HCT116 (cell line): ENCODE measurements around the gene KIAA2012. TPM values are rescaled to one million over a fixed set of nuclear protein-coding genes. Genes with fewer than 3 reads are reported as not detected.
"Not testable (repeated sequence)": the region's sequence is repeated elsewhere in the genome, so short reads cannot be mapped to it uniquely, and the experiment has no call there.

Experiments
- ATAC-seq: fragments of 200-7000 bp; cut with Tn5 transposase; 2 replicates; pipeline ENCODE4 v1.9.1; 2020; ENCODE audit warnings: mild to moderate bottlenecking, moderate library complexity
- BruUV-seq: library from RNA; stranded (reverse); fragments of 400-500 nt; replicated peaks from 2 replicates; lab custom pipeline; 2021; lab: Mats Ljungman, UMichigan
- CTCF ChIA-PET: fragments of 300-600 bp; sonication (Branson Sonifier 250); formaldehyde crosslinking; loops from one replicate; lab custom pipeline; 2021; ENCODE audit warnings: antibody characterized with exemption; lab: Charles Lee
- POLR2A ChIA-PET: fragments of 300-600, 350-600 bp; sonication (Branson Sonifier 250); formaldehyde crosslinking; loops from one replicate; lab custom pipeline; 2021; ENCODE audit warnings: antibody characterized with exemption; lab: Charles Lee
- RAD21 ChIA-PET, 2 experiments: fragments of 300-600 bp; sonication (Branson Sonifier 250); formaldehyde crosslinking; loops; one replicate each; lab custom pipeline; 2023; ENCODE audit warnings: low total read pairs in 2 of 2; ENCODE audit not compliant: uncharacterized antibody in 2 of 2, unreplicated experiment in 2 of 2, low non-redundant PET in 1 of 2; lab: Charles Lee
- DNase-seq: peaks from one replicate; pipeline ENCODE4 v3.0.0-alpha.2; 2010; ENCODE audit warnings: low read depth, low spot score
- H2AFZ ChIP-seq: fragments of 200-600 bp; shearing (Covaris generic), sonication (generic); 2 replicates; pipeline ENCODE4 v1.6.1; 2017; ENCODE audit warnings: low read depth, mixed run types, mixed read lengths, antibody characterized with exemption, low read length; ENCODE audit not compliant: poor library complexity, severe bottlenecking
- H3K27ac ChIP-seq: 2 replicates; pipeline ENCODE4 v1.5.1; 2012; ENCODE audit warnings: low read depth, low read length
- H3K27me3 ChIP-seq: fragments of 200-600 bp; sonication (generic); 2 replicates; pipeline ENCODE4 v1.6.1; 2016; ENCODE audit warnings: mixed run types, low read length, mixed read lengths; ENCODE audit not compliant: insufficient read depth
- H3K36me3 ChIP-seq, 2 experiments: fragments of 200-500 bp in 1 of 2; fragments of 200-600 bp in 1 of 2; sonication (Bioruptor generic) in 1 of 2; sonication (generic) in 1 of 2; 2 replicates each; pipeline versions ENCODE4 v1.5.1 to v1.6.1; 2014 to 2016; ENCODE audit warnings: low read length in 2 of 2, inconsistent platforms in 1 of 2, mixed read lengths in 1 of 2, mixed run types in 1 of 2; ENCODE audit not compliant: insufficient read depth in 2 of 2, control insufficient read depth in 1 of 2
- H3K4me1 ChIP-seq, 2 experiments: fragments of 200-600 bp in 1 of 2; sonication (generic) in 1 of 2; 2 replicates each; pipeline versions ENCODE4 v1.5.1 to v1.6.1; 2012 to 2017; ENCODE audit warnings: low read length in 2 of 2, inconsistent platforms in 1 of 2, mild to moderate bottlenecking in 1 of 2, mixed read lengths in 1 of 2, mixed run types in 1 of 2, moderate library complexity in 1 of 2; ENCODE audit not compliant: insufficient read depth in 2 of 2, control insufficient read depth in 1 of 2
- H3K4me2 ChIP-seq: fragments of 200-600 bp; sonication (generic); 2 replicates; pipeline ENCODE4 v1.6.1; 2017; ENCODE audit warnings: mixed run types, low read length, mixed read lengths
- H3K4me3 ChIP-seq, 2 experiments: fragments of 200-600 bp in 1 of 2; sonication (generic) in 1 of 2; replicated peaks in 1 of 2; 2 replicates each; pipeline ENCODE4 v1.5.1; 2011 to 2016; ENCODE audit warnings: low read length in 2 of 2, control low read depth in 1 of 2, low read depth in 1 of 2, mild to moderate bottlenecking in 1 of 2, mixed read lengths in 1 of 2, mixed run types in 1 of 2
- H3K79me2 ChIP-seq: fragments of 200-600 bp; sonication (generic); 2 replicates; pipeline ENCODE4 v1.6.1; 2017; ENCODE audit warnings: mild to moderate bottlenecking, mixed run types, low read length, moderate library complexity, mixed read lengths; ENCODE audit not compliant: insufficient read depth
- H3K9ac ChIP-seq: fragments of 200-600 bp; sonication (generic); 2 replicates; pipeline ENCODE4 v1.6.1; 2016; ENCODE audit warnings: low read length, mixed read lengths
- H3K9me2 ChIP-seq: fragments of 200-600 bp; sonication (generic), shearing (Covaris generic); 2 replicates; pipeline ENCODE4 v1.6.1; 2017; ENCODE audit warnings: mixed run types, mild to moderate bottlenecking, moderate library complexity; ENCODE audit not compliant: insufficient read depth
- H3K9me3 ChIP-seq, 2 experiments: fragments of 200-500 bp in 1 of 2; fragments of 200-600 bp in 1 of 2; sonication (Bioruptor generic) in 1 of 2; sonication (generic) in 1 of 2; 2 replicates each; pipeline ENCODE4 v1.6.1; 2014 to 2017; ENCODE audit warnings: low read length in 2 of 2, mixed read lengths in 2 of 2, inconsistent platforms in 1 of 2, low read depth in 1 of 2, mild to moderate bottlenecking in 1 of 2, mixed run types in 1 of 2, moderate library complexity in 1 of 2; ENCODE audit not compliant: control insufficient read depth in 1 of 2, insufficient read depth in 1 of 2
- H4K20me1 ChIP-seq: fragments of 200-600 bp; sonication (generic), shearing (Covaris generic); 2 replicates; pipeline ENCODE4 v1.6.1; 2017; ENCODE audit warnings: mixed run types, mild to moderate bottlenecking, moderate library complexity; ENCODE audit not compliant: insufficient read depth
- SP1 ChIP-seq: IDR thresholded peaks from 2 replicates; pipeline ENCODE4 v1.6.1; 2012; ENCODE audit warnings: low read depth
- SRF ChIP-seq: IDR thresholded peaks from 2 replicates; pipeline ENCODE4 v1.6.1; 2012; ENCODE audit warnings: low read depth
- intact Hi-C: fragments of 100-400 bp; cut with micrococcal nuclease; formaldehyde crosslinking; loops from 2 replicates; pipeline ENCODE4 v1.10.0; 2022
- total RNA-seq: library from RNA; stranded (reverse); gene quantifications from one replicate; pipeline ENCODE4 v1.2.1, GENCODE V29; 2021; ENCODE audit not compliant: unreplicated experiment

The KIAA2012 gene
- total RNA-seq, 1 experiment from 2014 or later = not detected

GRCh38 chr2:202136039-202136438 is 63.0 kb downstream of the KIAA2012 start:
- CTCF ChIA-PET, intact Hi-C loops, DNase-seq, H3K36me3 ChIP-seq, H3K27me3 ChIP-seq, BruUV-seq, POLR2A ChIA-PET, H3K79me2 ChIP-seq, H2AFZ ChIP-seq, H3K4me2 ChIP-seq, H3K9me3 ChIP-seq, H3K9ac ChIP-seq, H3K27ac ChIP-seq, H4K20me1 ChIP-seq, H3K9me2 ChIP-seq, H3K4me3 ChIP-seq, RAD21 ChIA-PET, H3K4me1 ChIP-seq, ATAC-seq: not testable (repeated sequence)

GRCh38 chr2:202136526-202136925 is 63.5 kb downstream of the KIAA2012 start:
- H3K4me3 ChIP-seq = no peak overlapping the region
- H3K79me2 ChIP-seq = no peaks in the 10 kb centered on the region
- H3K27me3 ChIP-seq = no peaks in the 10 kb centered on the region
- ATAC-seq = no peak
- ChIA-PET CTCF (no interaction called here), POLR2A (no interaction called here), RAD21 (no interaction called here)
- no peaks in the 10 kb centered on the region for H3K36me3 ChIP-seq
- intact Hi-C loops = no loop called here
- H3K9me3 ChIP-seq = no peaks in the 10 kb centered on the region
- H3K4me2 ChIP-seq = no peak overlapping the region
- no TSS peak for BruUV-seq
- no peak overlapping the region for H3K9ac ChIP-seq
- no peak for DNase-seq
- H3K4me1 ChIP-seq = no peaks in the 10 kb centered on the region
- H3K27ac ChIP-seq = no peak overlapping the region
- H4K20me1 ChIP-seq = no peaks in the 10 kb centered on the region
- no peaks in the 10 kb centered on the region for H3K9me2 ChIP-seq
- no peak for TF ChIP-seq SRF
- no peak for TF ChIP-seq SP1
- TF ChIP-seq, all 23 proteins: peak for 0
- no peak overlapping the region for H2AFZ ChIP-seq
